ENCODE measurements around the gene LBH.

DNA sequence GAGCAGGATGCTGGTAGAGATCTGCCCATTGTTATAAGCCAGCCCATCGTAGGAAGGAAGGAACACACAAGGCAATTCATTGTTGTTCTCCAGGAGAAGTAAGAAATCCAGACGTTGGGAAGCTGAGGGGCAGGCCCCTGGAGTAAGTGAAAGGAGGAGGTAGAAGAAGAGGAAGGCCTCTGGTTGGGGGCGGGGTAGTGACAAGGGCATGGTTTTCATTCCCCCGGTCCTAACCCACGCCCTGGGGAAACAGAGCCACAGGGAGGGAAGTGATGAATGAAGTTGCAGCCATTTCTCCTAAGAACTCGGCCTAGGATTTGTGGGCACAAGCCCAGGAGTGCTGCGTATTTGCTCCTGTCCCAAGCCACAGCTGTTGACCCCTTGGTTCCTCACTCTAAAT, 18.0 kb downstream of the LBH start:
- TF ChIP-seq, protein P1, sequence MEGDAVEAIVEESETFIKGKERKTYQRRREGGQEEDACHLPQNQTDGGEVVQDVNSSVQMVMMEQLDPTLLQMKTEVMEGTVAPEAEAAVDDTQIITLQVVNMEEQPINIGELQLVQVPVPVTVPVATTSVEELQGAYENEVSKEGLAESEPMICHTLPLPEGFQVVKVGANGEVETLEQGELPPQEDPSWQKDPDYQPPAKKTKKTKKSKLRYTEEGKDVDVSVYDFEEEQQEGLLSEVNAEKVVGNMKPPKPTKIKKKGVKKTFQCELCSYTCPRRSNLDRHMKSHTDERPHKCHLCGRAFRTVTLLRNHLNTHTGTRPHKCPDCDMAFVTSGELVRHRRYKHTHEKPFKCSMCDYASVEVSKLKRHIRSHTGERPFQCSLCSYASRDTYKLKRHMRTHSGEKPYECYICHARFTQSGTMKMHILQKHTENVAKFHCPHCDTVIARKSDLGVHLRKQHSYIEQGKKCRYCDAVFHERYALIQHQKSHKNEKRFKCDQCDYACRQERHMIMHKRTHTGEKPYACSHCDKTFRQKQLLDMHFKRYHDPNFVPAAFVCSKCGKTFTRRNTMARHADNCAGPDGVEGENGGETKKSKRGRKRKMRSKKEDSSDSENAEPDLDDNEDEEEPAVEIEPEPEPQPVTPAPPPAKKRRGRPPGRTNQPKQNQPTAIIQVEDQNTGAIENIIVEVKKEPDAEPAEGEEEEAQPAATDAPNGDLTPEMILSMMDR (conservative IDR thresholded peaks at IDR 0.05; ENCODE audit: low read length) = no peak
- TF ChIP-seq EZH2phosphoT487 (IDR thresholded peaks at IDR 0.05; ENCODE audit: borderline replicate concordance, low read depth, low read length) = no peak

Data from OCI-LY7 (cell line).